Skeletal muscle tissue (tissue), 5 donors: Measurements from ENCODE around the gene LIN7C. TPM values are rescaled to one million over a fixed set of nuclear protein-coding genes. Genes with fewer than 3 reads are reported as not detected.
"Not testable (repeated sequence)": the region's sequence is repeated elsewhere in the genome, so short reads cannot be mapped to it uniquely, and the experiment has no call there.

Experiments used
- H3K27ac ChIP-seq: one replicate; pipeline ENCODE4 v1.7.0; 2013; ENCODE audit warnings: mild to moderate bottlenecking, low read depth, low read length, inconsistent platforms
- H3K27me3 ChIP-seq, 3 donors: one replicate each; pipeline ENCODE4 v1.7.0; 2013; ENCODE audit warnings: low read length in 3 of 3; ENCODE audit not compliant: control insufficient read depth in 3 of 3, insufficient read depth in 3 of 3
- H3K36me3 ChIP-seq, 3 donors: one replicate each; pipeline ENCODE4 v1.7.0; 2013; ENCODE audit warnings: low read length in 3 of 3; ENCODE audit not compliant: control insufficient read depth in 3 of 3, insufficient read depth in 3 of 3
- H3K4me1 ChIP-seq, 3 donors: one replicate each; pipeline ENCODE4 v1.7.0; 2013; ENCODE audit warnings: low read length in 3 of 3, mild to moderate bottlenecking in 3 of 3; ENCODE audit not compliant: control insufficient read depth in 3 of 3, insufficient read depth in 3 of 3
- H3K4me3 ChIP-seq, 3 donors: one replicate each; pipeline ENCODE4 v1.7.0; 2013; ENCODE audit warnings: low read length in 3 of 3
- H3K9ac ChIP-seq, 3 donors: one replicate each; pipeline ENCODE4 v1.7.0; 2013; ENCODE audit warnings: low read length in 3 of 3, mild to moderate bottlenecking in 3 of 3, moderate library complexity in 2 of 3, low read depth in 1 of 3
- H3K9me3 ChIP-seq, 3 donors: one replicate each; pipeline ENCODE4 v1.7.0; 2013; ENCODE audit warnings: low read length in 3 of 3; ENCODE audit not compliant: control insufficient read depth in 3 of 3
- small RNA-seq: library from RNA; depleted of rRNA; stranded (forward); fragments of <200 nt; gene quantifications from one replicate; pipeline ENCODE3, GENCODE V24; 2014
- total RNA-seq: library from RNA; depleted of rRNA; stranded (reverse); fragments of >200 nt; gene quantifications from one replicate; pipeline ENCODE4 v1.2.3, GENCODE V29; 2014
- donor health status: Osteomylitis.

The LIN7C gene
- total RNA-seq, 1 donor from 2014 or later: 29.7 TPM

GRCh38 chr11:27453701-27454100 is 52.9 kb downstream of the LIN7C start:
- Histone ChIP-seq H3K4me1 (peaks cover 0 to 5% (median 5%) of the 10 kb centered on the region in 3 donors), H3K9ac (no peak overlapping the region), H3K27ac (no peak overlapping the region), H3K4me3 (no peak overlapping the region), H3K36me3 (no peaks in the 10 kb centered on the region), H3K27me3 (no peaks in the 10 kb centered on the region), H3K9me3 (no peaks in the 10 kb centered on the region)

GRCh38 chr11:27452147-27452546 is 54.4 kb downstream of the LIN7C start:
- H3K27me3 ChIP-seq: no peaks in the 10 kb centered on the region

DNA sequence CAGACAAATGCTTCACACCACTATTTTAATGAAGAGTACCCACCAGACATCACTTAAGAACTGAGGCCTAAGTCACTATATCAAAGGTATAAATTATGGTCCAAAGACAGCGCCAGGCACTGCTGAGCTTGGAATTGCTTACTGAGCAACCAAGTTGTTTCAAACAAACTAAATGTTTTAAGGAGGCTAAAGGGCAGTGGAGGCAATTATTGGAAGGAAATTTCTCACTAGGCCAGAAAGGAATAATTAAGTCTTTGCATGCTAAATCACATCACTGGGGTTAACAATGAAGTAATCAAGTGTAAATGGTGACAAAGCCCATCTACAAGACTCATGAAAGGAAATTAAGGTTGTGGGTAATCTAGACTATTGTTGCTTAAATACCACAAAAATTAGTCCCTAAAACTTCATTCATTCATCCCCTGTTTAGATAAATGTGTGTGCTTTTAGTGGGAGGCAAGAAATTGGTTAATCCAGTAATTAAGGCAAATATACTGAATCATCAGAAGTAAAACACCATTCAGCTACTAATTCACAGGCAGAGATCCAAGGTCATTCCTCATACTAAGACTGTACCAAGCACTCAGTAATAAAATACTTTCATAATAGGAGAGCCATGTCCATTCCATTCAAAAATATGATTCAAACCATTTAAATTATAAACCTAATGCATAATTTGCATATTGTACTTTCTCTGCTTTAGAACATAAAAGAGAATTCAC is 55.2 kb downstream of the LIN7C start:
- no peaks in the 10 kb centered on the region for H3K36me3 ChIP-seq
- no peak overlapping the region for H3K4me3 ChIP-seq
- no peaks in the 10 kb centered on the region for H3K27me3 ChIP-seq
- H3K4me1 ChIP-seq: peaks cover 0 to 5% (median 5%) of the 10 kb centered on the region in 3 donors
- no peaks in the 10 kb centered on the region for H3K9me3 ChIP-seq
- H3K27ac ChIP-seq: no peak overlapping the region
- H3K9ac ChIP-seq: peak overlapping the region in 1 of 3 donors; percentile 15

More at GRCh38 chr11:27452147-27452546, 54.4 kb downstream of the LIN7C start:
- no peak overlapping the region for H3K9ac ChIP-seq
- no peak overlapping the region for H3K27ac ChIP-seq
- H3K36me3 ChIP-seq: no peaks in the 10 kb centered on the region
- H3K9me3 ChIP-seq: no peaks in the 10 kb centered on the region
- H3K4me3 ChIP-seq: no peak overlapping the region
- H3K4me1 ChIP-seq: peaks cover 0 to 5% (median 5%) of the 10 kb centered on the region in 3 donors

GRCh38 chr11:27448184-27448540 is 58.4 kb downstream of the LIN7C start:
- not testable (repeated sequence) for H3K4me1 ChIP-seq, H3K36me3 ChIP-seq, H3K27ac ChIP-seq, H3K4me3 ChIP-seq, H3K27me3 ChIP-seq, H3K9ac ChIP-seq, H3K9me3 ChIP-seq

GRCh38 chr11:27447288-27448183 is 59.0 kb downstream of the LIN7C start:
- no peaks in the 10 kb centered on the region for H3K9me3 ChIP-seq
- peaks cover 5 to 9% (median 5%) of the 10 kb centered on the region in 3 donors for H3K4me1 ChIP-seq
- H3K4me3 ChIP-seq: no peak overlapping the region
- no peak overlapping the region for H3K27ac ChIP-seq
- no peaks in the 10 kb centered on the region for H3K27me3 ChIP-seq
- H3K9ac ChIP-seq: no peak overlapping the region
- no peaks in the 10 kb centered on the region for H3K36me3 ChIP-seq

- no peak overlapping the region for H3K4me3 ChIP-seq
- H3K27ac ChIP-seq: no peak overlapping the region
- H3K27me3 ChIP-seq: no peaks in the 10 kb centered on the region
- H3K9ac ChIP-seq: no peak overlapping the region
- H3K4me1 ChIP-seq: peaks cover 0 to 7% (median 5%) of the 10 kb centered on the region in 3 donors
- H3K36me3 ChIP-seq: no peaks in the 10 kb centered on the region
- no peaks in the 10 kb centered on the region for H3K9me3 ChIP-seq
These were observed 60.9 kb downstream of the LIN7C start for GRCh38 chr11:27445625-27446024.

DNA sequence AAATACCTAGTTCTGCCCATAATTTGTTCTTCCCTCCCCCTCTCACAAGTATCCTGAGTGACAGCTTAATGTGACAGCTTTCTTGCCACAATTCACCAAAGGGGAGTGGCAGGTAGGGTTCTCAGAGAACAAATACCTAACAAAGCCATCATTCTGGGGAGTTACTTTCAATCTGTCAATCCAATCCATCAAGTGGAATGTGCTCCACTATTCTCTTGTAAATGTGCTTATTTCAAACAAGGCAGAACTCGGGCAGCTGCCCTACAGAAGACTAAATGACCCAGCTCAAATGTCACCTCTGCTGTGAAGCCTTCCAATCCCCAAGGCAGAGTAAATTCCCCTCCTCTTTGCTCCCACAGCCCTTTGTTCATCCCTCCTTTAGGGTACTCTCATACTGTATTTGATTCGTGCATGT is 61.8 kb downstream of the LIN7C start:
- H3K27me3 ChIP-seq: no peaks in the 10 kb centered on the region
- H3K4me1 ChIP-seq: peaks cover 0 to 7% (median 5%) of the 10 kb centered on the region in 3 donors
- H3K9ac ChIP-seq: no peak overlapping the region
- H3K27ac ChIP-seq: no peak overlapping the region
- no peaks in the 10 kb centered on the region for H3K36me3 ChIP-seq
- H3K9me3 ChIP-seq: no peaks in the 10 kb centered on the region
- no peak overlapping the region for H3K4me3 ChIP-seq

Small RNAs within 50 kb of the gene (small RNA-seq; reads per million reads assigned to genes)
- not detected for gene AC100771.1
- gene MIR8087: not detected
- not detected for gene RNA5SP339

Other genes starting within 250 kb of the LIN7C start
- 2.1 TPM for gene CCDC34, start 143.6 kb downstream of the LIN7C start, total RNA-seq
- gene LGR4, start 34.0 kb downstream of the LIN7C start, total RNA-seq: 43.8 TPM
- 1.0 TPM for gene BDNF, start 193.7 kb upstream of the LIN7C start, total RNA-seq